ENCODE measurements around the gene HEMK1. TPM values are rescaled to one million over a fixed set of nuclear protein-coding genes. Genes with fewer than 3 reads are reported as not detected.
A peak's percentile ranks its signal among the peaks of the same experiment; 100 is the strongest.

HEMK1 gene
- total RNA-seq, 1 donor from 2014 or later = 13.3 TPM

- DNase-seq = no peak
Observed at GRCh38 chr3:50603261-50604109, 34.2 kb downstream of the HEMK1 start.

GRCh38 chr3:50604110-50604621 lies 34.8 kb downstream of the HEMK1 start:
- no peak for DNase-seq

DNA sequence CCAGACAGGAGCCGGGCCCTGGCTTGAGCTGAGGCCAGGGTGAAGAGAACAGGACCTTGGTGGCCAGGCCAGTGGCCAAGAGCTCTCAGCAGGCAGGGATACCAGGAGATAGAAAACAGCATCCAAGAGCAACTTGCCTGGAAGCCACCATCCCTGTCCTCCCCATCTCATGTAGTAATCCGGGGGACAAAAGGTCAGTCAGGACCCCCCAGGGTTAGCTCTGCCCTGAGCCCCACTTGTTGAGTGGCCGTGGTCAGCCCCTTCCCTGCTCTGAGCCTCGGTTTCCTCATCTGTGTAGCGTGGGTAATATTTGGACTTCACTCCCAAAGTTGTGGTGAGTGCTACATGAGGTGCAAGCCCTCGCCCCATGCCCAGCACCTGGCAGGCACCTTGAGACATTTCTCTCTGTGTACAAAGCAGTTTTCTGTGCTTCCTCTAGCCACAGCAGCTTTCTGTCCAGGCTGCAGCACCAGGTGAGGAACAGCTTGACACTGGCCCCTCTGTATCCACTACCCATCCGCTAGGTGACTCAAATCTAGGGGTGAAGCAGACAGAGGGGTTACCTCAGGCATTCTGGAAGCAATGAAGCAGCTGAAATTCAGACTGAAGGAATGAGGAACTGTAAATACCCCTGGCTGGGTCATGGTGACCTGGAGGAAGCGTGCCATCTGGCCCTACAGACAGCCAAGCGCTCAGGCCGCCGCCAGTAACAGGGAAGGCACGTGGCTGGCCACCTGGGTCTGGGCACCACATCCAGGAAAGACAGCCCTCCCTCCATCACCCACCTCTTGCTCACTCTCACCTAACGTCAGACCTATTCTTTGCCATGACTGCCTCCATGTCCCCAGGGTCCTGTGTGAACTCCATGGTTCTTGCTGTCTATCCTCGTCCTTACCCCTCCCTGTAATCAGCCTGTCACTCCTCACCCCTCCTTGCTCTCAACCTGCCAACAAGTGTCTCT lies 35.6 kb downstream of the HEMK1 start:
- DNase-seq = no peak

GRCh38 chr3:50605901-50606326 lies 36.6 kb downstream of the HEMK1 start:
- no peak for DNase-seq

DNA sequence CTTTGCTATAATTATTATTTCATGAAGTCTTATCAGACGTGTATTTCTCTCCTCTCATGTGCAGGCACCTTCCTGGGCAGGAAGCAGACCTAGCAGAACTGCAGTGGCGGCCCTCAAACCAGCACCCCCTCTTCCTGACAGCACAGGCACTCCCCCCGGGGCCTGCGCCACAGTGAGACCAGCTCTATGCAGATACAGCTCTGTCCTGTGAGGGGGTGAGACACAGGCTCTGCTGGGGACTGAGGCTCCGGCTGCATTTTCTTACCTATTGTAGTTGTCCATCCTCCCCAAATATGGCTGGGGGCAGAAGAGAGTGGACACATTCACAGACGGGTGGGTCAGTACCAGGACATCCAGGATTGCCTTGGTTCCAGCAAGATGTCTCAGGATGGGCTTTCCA lies 37.3 kb downstream of the HEMK1 start:
- DNase-seq = no peak

- DNase-seq = no peak
Observed at GRCh38 chr3:50607271-50608091, 38.2 kb downstream of the HEMK1 start.

DNA sequence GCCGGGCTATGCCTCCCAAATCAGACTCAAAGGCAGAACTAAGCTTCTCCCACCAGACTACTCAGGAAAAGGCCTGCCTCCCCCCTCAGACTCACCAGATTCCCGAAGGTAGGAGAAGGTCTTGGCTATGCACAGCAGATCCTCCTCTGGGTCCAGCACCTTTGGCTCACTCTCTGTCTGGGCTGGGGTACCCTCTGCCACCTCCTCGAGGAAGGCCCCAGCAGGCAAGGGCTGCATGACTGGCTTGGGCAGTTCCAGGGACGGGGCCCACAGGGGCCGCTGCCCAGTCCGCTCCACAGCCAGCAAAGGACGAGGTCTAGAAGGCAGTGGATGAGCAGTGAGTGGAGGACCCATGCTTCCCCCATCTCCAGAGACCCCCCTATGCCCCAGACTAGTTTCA lies 39.0 kb downstream of the HEMK1 start:
- no peak for DNase-seq

- DNase-seq = no peak
Observed at GRCh38 chr3:50609071-50609762, 39.9 kb downstream of the HEMK1 start.

DNA sequence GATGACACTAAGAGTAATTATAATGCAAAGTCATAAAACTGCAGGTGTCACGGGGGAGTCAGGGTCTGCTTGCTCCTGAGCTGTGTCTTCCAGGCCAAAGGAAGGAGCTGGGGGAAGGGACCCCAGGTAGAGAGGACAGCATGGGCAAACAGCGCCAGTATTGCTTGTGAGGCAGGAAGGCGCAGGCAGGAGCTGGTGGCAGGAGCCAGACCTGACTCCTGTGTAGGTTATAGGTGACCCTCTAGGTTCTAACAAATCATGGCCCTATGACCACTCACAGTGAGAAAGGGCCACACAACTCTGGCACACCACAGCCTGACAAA lies 40.4 kb downstream of the HEMK1 start:
- DNase-seq = no peak

GRCh38 chr3:50610181-50610971 lies 41.1 kb downstream of the HEMK1 start:
- no peak for DNase-seq

- peak; percentile 11 for DNase-seq
Observed at GRCh38 chr3:50610992-50611463, 41.7 kb downstream of the HEMK1 start.

- DNase-seq = peak; percentile 93
Observed at GRCh38 chr3:50611464-50612233, 42.3 kb downstream of the HEMK1 start, which contains the start of gene CISH. Gene CISH, minus strand, starts transcription at chr3:50611774. Its CDS starts 124 bp downstream, at chr3:50611650.

DNA sequence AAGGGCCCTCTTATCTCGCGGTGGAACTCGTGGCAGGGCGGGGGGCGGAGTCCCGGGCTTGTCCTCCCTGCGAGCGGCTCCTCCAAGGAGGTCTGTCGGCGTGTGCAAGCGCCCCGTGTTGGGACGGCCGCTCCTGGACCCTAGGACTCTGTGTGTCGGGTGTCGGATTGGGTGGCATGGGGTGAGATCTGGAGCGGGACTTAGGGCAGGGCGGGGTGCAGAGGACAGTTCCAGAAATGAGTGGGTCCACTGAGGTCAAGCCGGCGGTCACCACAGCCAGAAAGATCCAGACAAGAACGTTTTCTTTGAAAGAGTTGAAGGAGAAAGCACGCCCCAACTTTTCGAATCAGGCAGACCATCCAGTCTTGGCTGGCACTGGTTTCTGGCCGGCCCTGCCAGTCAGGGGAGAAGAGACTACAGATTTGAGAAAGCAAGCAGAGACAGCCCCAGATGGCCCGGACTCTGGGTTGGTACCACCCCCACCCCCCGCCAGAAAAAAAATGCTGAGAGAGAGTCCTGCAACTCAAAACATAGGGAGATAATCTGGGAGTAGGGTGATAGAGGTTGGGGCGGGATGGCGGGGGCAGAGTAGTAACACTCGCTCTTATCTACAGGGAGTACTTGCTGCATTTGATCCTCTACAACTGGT lies 43.0 kb downstream of the HEMK1 start:
- no peak for DNase-seq

GRCh38 chr3:50612970-50613846 lies 43.9 kb downstream of the HEMK1 start:
- no peak for DNase-seq

DNA sequence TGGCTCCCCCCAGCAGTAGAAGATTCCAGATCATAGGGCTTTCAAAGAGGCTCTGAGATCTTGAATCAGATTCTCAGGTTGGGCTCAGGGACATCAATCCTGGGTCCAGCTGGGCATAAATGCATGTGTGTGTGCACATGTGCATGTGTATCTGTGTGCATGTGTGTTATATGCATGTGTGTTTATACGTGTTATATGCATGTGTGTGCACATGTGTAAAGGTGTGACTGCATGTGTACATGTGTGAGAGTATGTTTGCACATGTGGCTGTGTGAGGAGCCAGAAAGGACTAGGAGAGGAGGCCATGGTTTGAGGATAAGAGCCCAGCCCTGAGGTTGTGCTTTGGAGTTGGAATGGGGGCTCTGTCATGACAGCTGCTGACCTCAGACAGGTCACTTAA lies 45.9 kb downstream of the HEMK1 start:
- no peak for DNase-seq

DNA sequence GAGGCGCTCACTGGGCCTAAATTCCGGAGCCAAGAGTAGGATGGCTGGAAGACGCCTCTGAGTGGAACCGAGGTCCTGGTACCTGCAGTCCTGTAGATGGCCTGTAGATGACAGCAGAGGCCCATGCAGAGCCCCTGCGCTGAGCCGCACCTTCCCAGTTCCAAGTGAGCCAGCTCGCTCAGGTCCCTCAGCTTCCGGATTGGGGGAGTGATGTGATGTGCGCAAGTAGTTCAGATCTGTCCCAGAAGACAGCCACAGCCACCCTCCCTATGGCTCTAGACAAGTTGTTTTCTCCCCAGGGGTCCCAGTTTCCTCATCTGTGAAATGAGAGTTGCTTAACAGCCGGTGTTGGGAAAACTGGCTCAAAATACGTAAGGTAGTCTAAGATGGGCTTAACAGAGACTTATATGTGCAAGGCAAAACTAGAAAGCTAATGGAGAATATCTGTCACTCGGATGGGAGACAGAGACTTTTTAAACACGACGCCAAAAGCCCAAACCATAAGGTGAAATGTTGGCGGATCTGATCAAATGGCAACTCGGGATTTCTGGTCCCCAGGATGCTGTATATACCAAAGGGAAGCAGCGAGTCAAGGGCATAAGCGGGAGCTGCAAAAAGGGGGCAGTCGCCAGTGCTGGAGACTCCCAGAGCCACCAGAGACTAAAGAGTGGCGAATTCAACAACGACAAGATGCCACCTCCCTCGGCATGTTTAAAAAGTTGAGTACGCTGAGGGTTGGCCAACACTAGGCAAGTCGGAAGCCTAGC lies 46.9 kb downstream of the HEMK1 start:
- DNase-seq = peak; percentile 90

GRCh38 chr3:50616770-50617095 lies 47.4 kb downstream of the HEMK1 start:
- DNase-seq = peak; percentile 80

Measured in dermis blood vessel endothelial cell (primary cell).